Measurements from ENCODE around the gene GK. TPM values are rescaled to one million over a fixed set of nuclear protein-coding genes. Genes with fewer than 3 reads are reported as not detected.
"Not testable (repeated sequence)": the region's sequence is repeated elsewhere in the genome, so short reads cannot be mapped to it uniquely, and the experiment has no call there.

GK gene
- total and polyA plus RNA-seq, 3 donors from 2014 or later, result 3.3 to 10.5 (median 5.0) TPM

- no peaks in the 10 kb centered on the region for H3K4me1 ChIP-seq
- WGBS, 2 donors, result 73 to 92% methylated on average over 8 of the region's 8 CpGs
- no peak for DNase-seq
- intact Hi-C loops (cut with DNase I; ENCODE audit: low total_unique reads), result no loop called here
- H3K9me3 ChIP-seq, result no peaks in the 10 kb centered on the region
- H3K36me3 ChIP-seq (ENCODE audit: low read depth, missing control alignments), result no peaks in the 10 kb centered on the region
- H3K27ac ChIP-seq, result no peak overlapping the region
- TF ChIP-seq CTCF (IDR thresholded peaks at IDR 0.05), result no peak
- no peak overlapping the region for H3K4me3 ChIP-seq
- no peaks in the 10 kb centered on the region for H3K27me3 ChIP-seq
Measured at GRCh38 chrX:30637874-30638815, 15.1 kb upstream of the GK start.

DNA sequence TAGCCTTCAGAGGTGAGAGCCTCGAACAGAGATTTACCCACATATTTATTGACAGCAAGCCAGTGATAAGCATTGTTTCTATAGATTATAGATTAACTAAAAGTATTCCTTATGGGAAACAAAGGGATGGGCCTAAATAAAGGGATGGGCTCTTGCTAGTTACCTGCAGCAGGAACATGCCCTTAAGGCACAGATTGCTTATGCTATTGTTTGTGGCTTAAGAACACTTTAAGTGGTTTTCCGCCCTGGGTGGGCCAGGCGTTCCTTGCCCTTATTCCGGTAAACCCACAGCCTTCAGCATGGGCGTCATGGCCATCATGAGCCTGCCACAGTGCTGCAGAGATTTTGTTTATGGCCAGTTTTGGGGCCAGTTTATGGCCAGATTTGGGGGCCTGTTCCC lies 13.5 kb upstream of the GK start:
- H3K27me3 ChIP-seq; DNase-seq; intact Hi-C loops (cut with DNase I; ENCODE audit: low total_unique reads); H3K36me3 ChIP-seq (ENCODE audit: low read depth, missing control alignments); H3K9me3 ChIP-seq; H3K4me1 ChIP-seq; H3K27ac ChIP-seq; H3K4me3 ChIP-seq: not testable (repeated sequence)
- WGBS, 2 donors, result 96% methylated on average over 4 to 5 of the region's 5 CpGs

- TF ChIP-seq CTCF (IDR thresholded peaks at IDR 0.05) (no peak), POLR2A (IDR thresholded peaks at IDR 0.05) (no peak)
- WGBS, 2 donors, result 84 to 88% methylated on average over 2 to 3 of the region's 3 CpGs
Measured at GRCh38 chrX:30642642-30643041, 10.6 kb upstream of the GK start.

GRCh38 chrX:30643313-30643821 lies 9.9 kb upstream of the GK start:
- Histone ChIP-seq H3K4me3 (no peak overlapping the region), H3K27ac (no peak overlapping the region)

More at GRCh38 chrX:30642642-30643041, 10.6 kb upstream of the GK start:
- Histone ChIP-seq H3K4me1 (no peaks in the 10 kb centered on the region), H3K27ac (no peak overlapping the region), H3K9me3 (no peaks in the 10 kb centered on the region), H3K36me3 (ENCODE audit: low read depth, missing control alignments) (no peaks in the 10 kb centered on the region), H3K27me3 (no peaks in the 10 kb centered on the region), H3K4me3 (no peak overlapping the region)
- intact Hi-C loops (cut with DNase I; ENCODE audit: low total_unique reads), result no loop called here
- DNase-seq, result no peak

More at GRCh38 chrX:30643313-30643821, 9.9 kb upstream of the GK start:
- Histone ChIP-seq H3K4me1 (no peaks in the 10 kb centered on the region), H3K27me3 (no peaks in the 10 kb centered on the region), H3K36me3 (ENCODE audit: low read depth, missing control alignments) (no peaks in the 10 kb centered on the region), H3K9me3 (no peaks in the 10 kb centered on the region)
- no peak for DNase-seq
- 74 to 86% methylated on average over 2 of the region's 2 CpGs for WGBS, 2 donors
- TF ChIP-seq CTCF (IDR thresholded peaks at IDR 0.05) (no peak), POLR2A (IDR thresholded peaks at IDR 0.05) (no peak)
- intact Hi-C loops (cut with DNase I; ENCODE audit: low total_unique reads), result no loop called here

Measured in testis (tissue), 3 donors.